Chondrocyte (in vitro differentiated cells): Measurements from ENCODE around the gene PHACTR1. TPM values are rescaled to one million over a fixed set of nuclear protein-coding genes. Genes with fewer than 3 reads are reported as not detected.

Experiments
- DNase-seq: peaks from one replicate; pipeline ENCODE4 v3.0.0; 2021; ENCODE audit warnings: mixed read lengths, low spot score
- H3K27ac Mint-ChIP-seq: one replicate; pipeline ENCODE4 v1.8.0; 2021; ENCODE audit warnings: mild to moderate bottlenecking, moderate library complexity, mixed read lengths; ENCODE audit not compliant: unreplicated experiment
- H3K27me3 Mint-ChIP-seq: 2 replicates; pipeline ENCODE4 v1.8.0; 2021; ENCODE audit warnings: low read depth, mixed read lengths
- H3K36me3 Mint-ChIP-seq: 2 replicates; pipeline ENCODE4 v1.8.0; 2021; ENCODE audit warnings: low read depth, mixed read lengths
- H3K4me1 Mint-ChIP-seq: 2 replicates; pipeline ENCODE4 v1.8.0; 2021; ENCODE audit warnings: low read depth, mild to moderate bottlenecking, mixed read lengths
- H3K4me3 Mint-ChIP-seq: one replicate; pipeline ENCODE4 v1.8.0; 2021; ENCODE audit warnings: mild to moderate bottlenecking, moderate library complexity, mixed read lengths; ENCODE audit not compliant: unreplicated experiment
- H3K9me3 Mint-ChIP-seq: 2 replicates; pipeline ENCODE4 v1.8.0; 2021; ENCODE audit warnings: low read depth, mixed read lengths
- total RNA-seq: library from RNA; stranded (reverse); gene quantifications from 3 replicates; pipeline ENCODE4 v1.2.1, GENCODE V29; 2021
- TF ChIP-seq, protein P1 (sequence below): fragments of 200-600 bp; sonication (generic); IDR thresholded peaks from 2 replicates; pipeline ENCODE4 v1.5.0; 2021; ENCODE audit warnings: antibody characterized with exemption, mild to moderate bottlenecking, moderate library complexity

The PHACTR1 gene
- total RNA-seq, 1 donor from 2014 or later = 2.1 TPM

DNA sequence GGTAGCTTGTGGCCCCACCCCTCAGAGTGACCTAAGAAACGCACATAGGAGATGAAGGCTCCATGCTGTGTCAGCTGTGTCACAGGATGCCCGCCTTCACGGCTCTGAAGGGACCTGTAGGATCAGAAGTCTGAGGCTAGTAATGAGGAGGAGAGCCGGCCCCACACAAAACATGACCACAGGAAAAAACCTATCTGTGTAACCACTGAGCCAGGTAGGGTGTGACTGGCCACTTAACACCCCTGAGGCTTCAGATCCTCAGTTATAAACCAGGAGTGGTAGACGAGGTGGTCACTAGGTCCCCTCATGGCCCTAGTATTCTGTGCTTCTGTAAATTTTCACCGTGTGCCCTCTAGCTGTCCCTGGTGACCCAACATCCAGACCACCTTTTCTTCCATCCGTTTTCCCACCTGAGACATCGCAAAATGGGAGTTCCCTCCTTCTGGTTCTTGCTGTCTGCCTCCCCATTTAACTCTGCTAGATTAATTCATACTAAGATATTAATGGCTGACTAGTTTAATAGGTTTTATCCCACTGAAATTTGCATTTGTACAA, 558.9 kb downstream of the PHACTR1 start:
- TF ChIP-seq, protein P1, sequence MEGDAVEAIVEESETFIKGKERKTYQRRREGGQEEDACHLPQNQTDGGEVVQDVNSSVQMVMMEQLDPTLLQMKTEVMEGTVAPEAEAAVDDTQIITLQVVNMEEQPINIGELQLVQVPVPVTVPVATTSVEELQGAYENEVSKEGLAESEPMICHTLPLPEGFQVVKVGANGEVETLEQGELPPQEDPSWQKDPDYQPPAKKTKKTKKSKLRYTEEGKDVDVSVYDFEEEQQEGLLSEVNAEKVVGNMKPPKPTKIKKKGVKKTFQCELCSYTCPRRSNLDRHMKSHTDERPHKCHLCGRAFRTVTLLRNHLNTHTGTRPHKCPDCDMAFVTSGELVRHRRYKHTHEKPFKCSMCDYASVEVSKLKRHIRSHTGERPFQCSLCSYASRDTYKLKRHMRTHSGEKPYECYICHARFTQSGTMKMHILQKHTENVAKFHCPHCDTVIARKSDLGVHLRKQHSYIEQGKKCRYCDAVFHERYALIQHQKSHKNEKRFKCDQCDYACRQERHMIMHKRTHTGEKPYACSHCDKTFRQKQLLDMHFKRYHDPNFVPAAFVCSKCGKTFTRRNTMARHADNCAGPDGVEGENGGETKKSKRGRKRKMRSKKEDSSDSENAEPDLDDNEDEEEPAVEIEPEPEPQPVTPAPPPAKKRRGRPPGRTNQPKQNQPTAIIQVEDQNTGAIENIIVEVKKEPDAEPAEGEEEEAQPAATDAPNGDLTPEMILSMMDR = no peak
- H3K9me3 Mint-ChIP-seq = no peaks in the 10 kb centered on the region
- no peaks in the 10 kb centered on the region for H3K27me3 Mint-ChIP-seq
- H3K4me1 Mint-ChIP-seq = no peaks in the 10 kb centered on the region
- no peak for DNase-seq
- H3K27ac Mint-ChIP-seq = no peak overlapping the region
- no peaks in the 10 kb centered on the region for H3K36me3 Mint-ChIP-seq
- H3K4me3 Mint-ChIP-seq = no peak overlapping the region

DNA sequence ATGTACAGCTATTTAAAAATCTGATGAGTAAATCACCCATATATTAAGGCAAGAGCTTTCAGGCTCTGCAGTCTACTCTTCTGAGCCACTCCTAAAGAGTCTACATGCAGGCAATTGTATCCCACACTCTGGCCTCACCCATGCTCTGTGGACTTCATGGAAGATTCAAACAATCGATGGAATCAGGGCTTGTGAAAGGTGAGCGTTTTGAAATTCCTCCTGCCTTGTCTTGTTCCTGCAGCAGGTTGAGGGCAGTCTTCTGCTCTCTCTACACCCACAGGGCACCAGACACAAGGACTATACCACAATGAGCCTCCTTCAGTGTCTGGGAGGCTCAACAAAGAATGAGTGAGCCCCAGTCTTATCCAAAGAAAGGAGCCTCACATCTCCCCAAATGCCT, 560.7 kb downstream of the PHACTR1 start:
- no peak overlapping the region for H3K4me3 Mint-ChIP-seq
- TF ChIP-seq, protein P1 = no peak
- no peaks in the 10 kb centered on the region for H3K27me3 Mint-ChIP-seq
- no peak for DNase-seq
- no peaks in the 10 kb centered on the region for H3K36me3 Mint-ChIP-seq
- H3K4me1 Mint-ChIP-seq = no peaks in the 10 kb centered on the region
- no peaks in the 10 kb centered on the region for H3K9me3 Mint-ChIP-seq
- no peak overlapping the region for H3K27ac Mint-ChIP-seq

DNA sequence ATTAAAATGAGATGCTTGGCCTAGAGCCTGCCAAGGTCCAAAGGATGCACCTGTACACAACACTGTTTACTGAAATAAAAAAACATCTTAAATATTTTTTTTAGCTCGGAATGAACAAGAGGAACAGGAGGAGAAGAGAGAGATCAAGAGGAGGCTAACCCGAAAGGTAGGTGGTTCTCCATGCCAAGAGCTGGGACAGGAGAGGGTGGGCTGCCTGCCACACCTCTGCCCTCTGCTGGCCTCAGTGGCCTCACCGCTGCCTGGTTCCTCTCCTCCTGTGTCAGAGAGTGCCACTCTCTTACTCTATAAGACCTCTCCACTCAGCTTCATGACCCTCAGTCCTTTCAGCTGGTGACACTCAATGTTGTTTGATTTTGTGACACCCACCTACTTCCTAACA, 561.6 kb downstream of the PHACTR1 start:
- H3K27ac Mint-ChIP-seq = no peak overlapping the region
- no peak overlapping the region for H3K4me3 Mint-ChIP-seq
- TF ChIP-seq, protein P1 = no peak
- DNase-seq = no peak
- H3K4me1 Mint-ChIP-seq = no peaks in the 10 kb centered on the region
- no peaks in the 10 kb centered on the region for H3K36me3 Mint-ChIP-seq
- H3K27me3 Mint-ChIP-seq = no peaks in the 10 kb centered on the region
- H3K9me3 Mint-ChIP-seq = no peaks in the 10 kb centered on the region

DNA sequence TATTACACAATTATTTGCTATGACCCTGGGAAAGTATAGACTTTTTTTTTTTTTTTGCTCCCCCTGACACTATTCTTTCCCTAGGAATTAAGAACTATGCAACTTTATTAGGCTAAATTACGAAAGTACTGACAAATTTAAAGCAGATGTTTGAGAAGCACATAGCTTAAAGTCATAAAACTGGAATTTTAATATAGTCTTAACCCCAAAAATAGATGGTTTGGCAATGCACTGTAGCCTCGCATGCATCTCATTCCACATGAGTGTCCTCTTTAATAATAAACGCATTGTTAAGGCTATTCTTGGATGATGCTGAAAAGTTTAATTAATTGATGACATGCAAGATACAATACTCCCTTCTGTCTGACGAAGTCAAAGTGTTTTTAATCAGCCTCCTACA, 562.4 kb downstream of the PHACTR1 start:
- Mint-ChIP-seq H3K4me1 (no peaks in the 10 kb centered on the region), H3K36me3 (no peaks in the 10 kb centered on the region), H3K9me3 (no peaks in the 10 kb centered on the region), H3K4me3 (no peak overlapping the region), H3K27ac (no peak overlapping the region), H3K27me3 (no peaks in the 10 kb centered on the region)
- TF ChIP-seq, protein P1 = no peak
- no peak for DNase-seq

DNA sequence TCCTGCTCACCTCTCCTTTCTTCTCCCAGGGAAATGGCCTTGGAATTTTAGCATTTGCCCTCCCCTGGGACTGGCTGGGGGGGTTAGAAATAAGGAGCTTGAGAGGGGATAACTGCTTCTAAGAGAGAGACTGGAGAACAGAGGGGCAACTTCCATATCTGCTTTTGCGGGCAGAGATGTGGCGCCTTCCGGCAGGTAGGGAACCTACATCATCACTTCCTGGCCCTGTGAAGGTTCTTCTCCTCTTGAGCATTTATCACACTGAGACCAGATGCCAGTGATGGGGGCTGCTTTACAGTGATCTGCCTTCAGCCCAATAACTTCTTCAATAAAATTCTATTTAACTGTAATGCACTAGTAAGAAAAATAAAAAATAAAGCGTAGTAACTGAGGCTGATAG, 563.7 kb downstream of the PHACTR1 start:
- TF ChIP-seq, protein P1 = no peak
- no peaks in the 10 kb centered on the region for H3K27me3 Mint-ChIP-seq
- DNase-seq = no peak
- H3K4me1 Mint-ChIP-seq = no peaks in the 10 kb centered on the region
- H3K9me3 Mint-ChIP-seq = no peaks in the 10 kb centered on the region
- no peak overlapping the region for H3K4me3 Mint-ChIP-seq
- no peaks in the 10 kb centered on the region for H3K36me3 Mint-ChIP-seq
- H3K27ac Mint-ChIP-seq = no peak overlapping the region
